Uterus (tissue), 4 donors: ENCODE results near the gene ABHD6. TPM values are rescaled to one million over a fixed set of nuclear protein-coding genes. Genes with fewer than 3 reads are reported as not detected.

Source experiments
- DNase-seq, 2 donors: peaks; one replicate each; pipeline ENCODE4 v3.0.0-alpha.2; 2019 to 2020
- H3K27ac ChIP-seq, 2 donors: fragments of 200-600 bp; sonication (generic); 1 replicate in 1 of 2; 2 replicates in 1 of 2; pipeline ENCODE4 v1.5.1; 2016 to 2018
- H3K27me3 ChIP-seq, 2 donors: fragments of 200-600 bp; sonication (generic); one replicate each; pipeline ENCODE4 v1.5.1; 2018 to 2019; ENCODE audit warnings: control low read depth in 1 of 2
- H3K36me3 ChIP-seq, 2 donors: fragments of 200-600 bp; sonication (generic); one replicate each; pipeline ENCODE4 v1.5.1; 2019; ENCODE audit warnings: control low read depth in 1 of 2
- H3K4me1 ChIP-seq, 2 donors: fragments of 200-600 bp; sonication (generic); one replicate each; pipeline ENCODE4 v1.5.1; 2018 to 2019; ENCODE audit warnings: control low read depth in 1 of 2
- H3K4me3 ChIP-seq, 2 donors: fragments of 200-600 bp; sonication (generic); 1 replicate in 1 of 2; 2 replicates in 1 of 2; pipeline ENCODE4 v1.5.1; 2018 to 2019; ENCODE audit warnings: mild to moderate bottlenecking in 1 of 2
- H3K9me3 ChIP-seq, 2 donors: fragments of 200-600 bp; sonication (generic); one replicate each; pipeline ENCODE4 v1.5.1; 2019; ENCODE audit warnings: control low read depth in 1 of 2
- CTCF ChIP-seq, 4 experiments: fragments of 200-600 bp in 2 of 4; fragments of 450-650 bp in 2 of 4; sonication (generic) in 2 of 4; IDR thresholded peaks; one replicate each; pipeline ENCODE4 v1.5.1; 2016 to 2019; ENCODE audit warnings: antibody characterized with exemption in 4 of 4, mild to moderate bottlenecking in 2 of 4, moderate library complexity in 1 of 4
- POLR2A ChIP-seq, 2 donors: fragments of 450-650 bp; IDR thresholded peaks; one replicate each; pipeline ENCODE4 v1.6.1; 2016; ENCODE audit warnings: antibody characterized with exemption in 2 of 2, mild to moderate bottlenecking in 1 of 2, moderate library complexity in 1 of 2
- intact Hi-C: fragments of 100-400 bp; cut with DNase I; formaldehyde crosslinking; loops from one replicate; pipeline ENCODE4 v1.15.1; 2023; ENCODE audit warnings: low total_unique reads
- total RNA-seq, 4 donors: library from RNA; depleted of rRNA in 3 of 4; stranded (reverse); fragments of >200 nt in 3 of 4; gene quantifications; one replicate each; pipeline versions ENCODE4 v1.1.0 to v1.2.4, GENCODE V29; 2014 to 2023
- donor health status: DM: yes; HTN: yes; CAD: no.

Gene ABHD6
- total RNA-seq, 4 donors from 2014 or later: 6.7 to 20.6 (median 15.8) TPM

- no peaks in the 10 kb centered on the region for H3K36me3 ChIP-seq
- DNase-seq: no peak
- no peaks in the 10 kb centered on the region for H3K27me3 ChIP-seq
- H3K4me1 ChIP-seq: no peaks in the 10 kb centered on the region
- no peaks in the 10 kb centered on the region for H3K9me3 ChIP-seq
- intact Hi-C loops: no loop called here
- no peak overlapping the region for H3K4me3 ChIP-seq
- no peak overlapping the region for H3K27ac ChIP-seq
- TF ChIP-seq POLR2A (IDR thresholded peaks at IDR 0.05) (no peak), CTCF (IDR thresholded peaks at IDR 0.05) (no peak)
These were observed 61.5 kb downstream of the ABHD6 start for GRCh38 chr3:58299075-58299474.

GRCh38 chr3:58299839-58300516 is 62.4 kb downstream of the ABHD6 start:
- H3K4me3 ChIP-seq: no peak overlapping the region
- intact Hi-C loops: loop anchor here (5.0 kb wide), 1 partner anchor 123 kb away; no protein-coding TSS in a partner anchor
- no peaks in the 10 kb centered on the region for H3K27me3 ChIP-seq
- no peak for DNase-seq
- no peaks in the 10 kb centered on the region for H3K36me3 ChIP-seq
- no peaks in the 10 kb centered on the region for H3K9me3 ChIP-seq
- no peak overlapping the region for H3K27ac ChIP-seq
- TF ChIP-seq POLR2A (IDR thresholded peaks at IDR 0.05): no peak
- peak; percentile 48 to 71 (median 61) for TF ChIP-seq CTCF (IDR thresholded peaks at IDR 0.05)
- no peaks in the 10 kb centered on the region for H3K4me1 ChIP-seq

- Histone ChIP-seq H3K9me3 (no peaks in the 10 kb centered on the region), H3K36me3 (no peaks in the 10 kb centered on the region), H3K4me1 (peaks cover 8 to 14% of the 10 kb centered on the region in 2 donors), H3K27me3 (no peaks in the 10 kb centered on the region), H3K4me3 (peak within 1 kb of the TSS; percentile 59 to 99), H3K27ac (peak within 1 kb of the TSS; percentile 94 to 99)
- peak; percentile 99 for DNase-seq
- TF ChIP-seq CTCF (IDR thresholded peaks at IDR 0.05) (peak; percentile 94 to 98 (median 96)), POLR2A (IDR thresholded peaks at IDR 0.05) (peak; percentile 68 to 76)
- intact Hi-C loops: no loop called here
These were observed 68.5 kb downstream of the ABHD6 start, which contains the start of the genes HTD2 and RPP14 for GRCh38 chr3:58305882-58306711. Gene HTD2 (plus strand): TSS chr3:58306520. CDS start chr3:58317614, 11,094 bp downstream. Gene RPP14 (plus strand): TSS chr3:58306245. CDS start chr3:58310330, 4,085 bp downstream.

- H3K36me3 ChIP-seq: no peaks in the 10 kb centered on the region
- TF ChIP-seq CTCF (IDR thresholded peaks at IDR 0.05) (peak; percentile 19 to 24 (median 22)), POLR2A (IDR thresholded peaks at IDR 0.05) (no peak)
- DNase-seq: no peak
- H3K27me3 ChIP-seq: no peaks in the 10 kb centered on the region
- H3K27ac ChIP-seq: peak overlapping the region; percentile 94 to 99
- H3K9me3 ChIP-seq: no peaks in the 10 kb centered on the region
- H3K4me1 ChIP-seq: peaks cover 8 to 14% of the 10 kb centered on the region in 2 donors
- intact Hi-C loops: no loop called here
- peak overlapping the region; percentile 59 to 99 for H3K4me3 ChIP-seq
These were observed 70.1 kb downstream of the ABHD6 start for GRCh38 chr3:58307639-58308215.
